WTC11 (cell line): ENCODE measurements around the gene ETV3.

ENCODE experiments used
- AFF4 ChIP-seq: sonication (generic); formaldehyde crosslinking; IDR thresholded peaks from 2 replicates; pipeline ENCODE4 v1.8.1; 2023; ENCODE audit warnings: mild to moderate bottlenecking, missing genetic modification reagents, borderline replicate concordance
- CREM ChIP-seq: sonication (generic); formaldehyde crosslinking; IDR thresholded peaks from 2 replicates; pipeline ENCODE4 v1.8.1; 2022; ENCODE audit warnings: mild to moderate bottlenecking, missing genetic modification reagents, moderate library complexity
- CTCF ChIP-seq: fragments of 200-600 bp; IDR thresholded peaks from 2 replicates; pipeline ENCODE4 v1.8.0; 2022; ENCODE audit warnings: antibody characterized with exemption
- ELF4 ChIP-seq: sonication (generic); formaldehyde crosslinking; IDR thresholded peaks from 2 replicates; pipeline ENCODE4 v1.8.1; 2022; ENCODE audit warnings: low read depth, mild to moderate bottlenecking, moderate library complexity, missing genetic modification reagents
- ESRRA ChIP-seq: sonication (generic); formaldehyde crosslinking; IDR thresholded peaks from 2 replicates; pipeline ENCODE4 v1.8.1; 2022; ENCODE audit warnings: mild to moderate bottlenecking, missing genetic modification reagents, borderline replicate concordance
- FOXK1 ChIP-seq: sonication (generic); formaldehyde crosslinking; IDR thresholded peaks from 2 replicates; pipeline ENCODE4 v1.8.0; 2022; ENCODE audit warnings: mild to moderate bottlenecking, moderate library complexity, missing genetic modification reagents
- GTF2I ChIP-seq: fragments of 250-450 bp; sonication (Bioruptor Pico); conservative IDR thresholded peaks from 2 replicates; pipeline ENCODE4 v1.4.0; 2021; ENCODE audit warnings: mild to moderate bottlenecking
- USF2 ChIP-seq: sonication (generic); formaldehyde crosslinking; IDR thresholded peaks from 2 replicates; pipeline ENCODE4 v1.8.1; 2023; ENCODE audit warnings: mild to moderate bottlenecking, missing genetic modification reagents, moderate library complexity
- ZNF138 ChIP-seq: sonication (generic); formaldehyde crosslinking; conservative IDR thresholded peaks from 2 replicates; pipeline ENCODE4 v1.8.1; 2022; ENCODE audit warnings: mild to moderate bottlenecking, moderate library complexity, missing genetic modification reagents
- ZNF263 ChIP-seq: sonication (generic); formaldehyde crosslinking; IDR thresholded peaks from 2 replicates; pipeline ENCODE4 v1.8.1; 2022; ENCODE audit warnings: low read depth, mild to moderate bottlenecking, moderate library complexity, missing genetic modification reagents
- ZNF425 ChIP-seq: fragments of 250-450 bp; sonication (Bioruptor Pico); conservative IDR thresholded peaks from 2 replicates; pipeline ENCODE4 v1.9.0; 2021; ENCODE audit warnings: mild to moderate bottlenecking
- ZSCAN18 ChIP-seq: fragments of 250-450 bp; sonication (Bioruptor Pico); IDR thresholded peaks from 2 replicates; pipeline ENCODE4 v2.1.2; 2022; ENCODE audit warnings: mild to moderate bottlenecking, moderate library complexity

- TF ChIP-seq CTCF = peak; percentile 99
- TF ChIP-seq ZNF263 = no peak
- TF ChIP-seq ZNF138 (CRISPR knock-in tag) = no peak
- no peak for TF ChIP-seq ZNF425 (CRISPR knock-in tag)
- no peak for TF ChIP-seq ELF4 (CRISPR knock-in tag)
- TF ChIP-seq USF2 (CRISPR knock-in tag) = 0 out of 2 replicates have a peak, but pooled peaks have one; percentile 38
- no peak for TF ChIP-seq CREM (CRISPR knock-in tag)
- no peak for TF ChIP-seq GTF2I (CRISPR knock-in tag)
- no peak for TF ChIP-seq FOXK1 (CRISPR knock-in tag)
- no peak for TF ChIP-seq ZSCAN18 (CRISPR knock-in tag)
- no peak for TF ChIP-seq ESRRA (CRISPR knock-in tag)
- TF ChIP-seq AFF4 (CRISPR knock-in tag) = no peak
Measured at GRCh38 chr1:157156058-157156541, 17.9 kb upstream of the ETV3 start.
